Measurements from ENCODE around the gene CCDC102A.

DNA sequence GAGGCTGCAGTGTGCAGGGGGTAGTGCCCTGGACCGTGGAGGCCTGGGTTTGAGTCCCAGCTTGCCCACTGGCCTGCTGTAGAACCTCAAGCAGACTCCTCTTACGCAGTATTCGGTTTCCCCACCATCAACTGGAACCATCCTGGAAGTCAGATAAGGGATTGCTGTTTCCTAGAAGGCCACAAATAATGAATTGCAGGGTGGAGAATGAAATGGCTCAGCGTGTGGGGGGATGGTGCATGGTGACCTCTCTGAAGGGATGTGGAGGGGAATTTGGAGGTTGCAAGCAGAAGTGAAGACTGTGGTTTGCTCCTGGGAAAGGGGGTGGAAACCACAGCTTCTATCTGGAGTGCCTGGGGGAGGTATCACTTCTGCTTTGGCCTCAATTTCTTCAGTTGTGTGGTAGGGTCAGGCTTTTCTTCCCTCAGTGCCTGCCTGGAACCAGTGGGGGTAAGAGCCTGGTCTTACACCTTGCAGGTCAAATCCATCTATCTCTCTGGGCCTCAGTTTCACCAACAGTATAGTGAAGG, 7.8 kb upstream of the CCDC102A start:
- TF ChIP-seq, protein P1, sequence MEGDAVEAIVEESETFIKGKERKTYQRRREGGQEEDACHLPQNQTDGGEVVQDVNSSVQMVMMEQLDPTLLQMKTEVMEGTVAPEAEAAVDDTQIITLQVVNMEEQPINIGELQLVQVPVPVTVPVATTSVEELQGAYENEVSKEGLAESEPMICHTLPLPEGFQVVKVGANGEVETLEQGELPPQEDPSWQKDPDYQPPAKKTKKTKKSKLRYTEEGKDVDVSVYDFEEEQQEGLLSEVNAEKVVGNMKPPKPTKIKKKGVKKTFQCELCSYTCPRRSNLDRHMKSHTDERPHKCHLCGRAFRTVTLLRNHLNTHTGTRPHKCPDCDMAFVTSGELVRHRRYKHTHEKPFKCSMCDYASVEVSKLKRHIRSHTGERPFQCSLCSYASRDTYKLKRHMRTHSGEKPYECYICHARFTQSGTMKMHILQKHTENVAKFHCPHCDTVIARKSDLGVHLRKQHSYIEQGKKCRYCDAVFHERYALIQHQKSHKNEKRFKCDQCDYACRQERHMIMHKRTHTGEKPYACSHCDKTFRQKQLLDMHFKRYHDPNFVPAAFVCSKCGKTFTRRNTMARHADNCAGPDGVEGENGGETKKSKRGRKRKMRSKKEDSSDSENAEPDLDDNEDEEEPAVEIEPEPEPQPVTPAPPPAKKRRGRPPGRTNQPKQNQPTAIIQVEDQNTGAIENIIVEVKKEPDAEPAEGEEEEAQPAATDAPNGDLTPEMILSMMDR (IDR thresholded peaks at IDR 0.05), result no peak
- no peak for TF ChIP-seq POLR2A (IDR thresholded peaks at IDR 0.05)

Data from body of pancreas (tissue), 4 donors.